ENCODE data around the gene COL26A1.

DNA sequence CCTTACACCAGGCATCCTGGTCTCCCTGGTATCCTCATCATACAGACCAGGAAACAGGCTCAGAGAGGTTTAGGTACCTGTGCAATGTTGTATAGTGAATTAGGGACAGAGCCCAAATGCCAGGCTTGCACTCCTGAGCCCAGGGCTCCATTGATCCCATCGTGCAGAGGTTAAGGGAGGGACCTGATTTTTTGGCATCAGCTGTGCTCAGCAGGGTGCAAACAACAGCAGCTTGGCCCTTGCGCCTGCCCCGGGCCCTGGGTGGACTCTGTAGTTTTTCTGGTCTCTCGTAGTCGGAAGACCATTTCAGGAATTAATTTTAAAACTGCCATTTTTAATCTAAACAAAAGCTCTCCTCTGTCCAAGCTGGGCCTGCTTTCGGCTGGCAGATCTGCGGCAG, 79.2 kb downstream of the COL26A1 start:
- TF ChIP-seq, protein P1, sequence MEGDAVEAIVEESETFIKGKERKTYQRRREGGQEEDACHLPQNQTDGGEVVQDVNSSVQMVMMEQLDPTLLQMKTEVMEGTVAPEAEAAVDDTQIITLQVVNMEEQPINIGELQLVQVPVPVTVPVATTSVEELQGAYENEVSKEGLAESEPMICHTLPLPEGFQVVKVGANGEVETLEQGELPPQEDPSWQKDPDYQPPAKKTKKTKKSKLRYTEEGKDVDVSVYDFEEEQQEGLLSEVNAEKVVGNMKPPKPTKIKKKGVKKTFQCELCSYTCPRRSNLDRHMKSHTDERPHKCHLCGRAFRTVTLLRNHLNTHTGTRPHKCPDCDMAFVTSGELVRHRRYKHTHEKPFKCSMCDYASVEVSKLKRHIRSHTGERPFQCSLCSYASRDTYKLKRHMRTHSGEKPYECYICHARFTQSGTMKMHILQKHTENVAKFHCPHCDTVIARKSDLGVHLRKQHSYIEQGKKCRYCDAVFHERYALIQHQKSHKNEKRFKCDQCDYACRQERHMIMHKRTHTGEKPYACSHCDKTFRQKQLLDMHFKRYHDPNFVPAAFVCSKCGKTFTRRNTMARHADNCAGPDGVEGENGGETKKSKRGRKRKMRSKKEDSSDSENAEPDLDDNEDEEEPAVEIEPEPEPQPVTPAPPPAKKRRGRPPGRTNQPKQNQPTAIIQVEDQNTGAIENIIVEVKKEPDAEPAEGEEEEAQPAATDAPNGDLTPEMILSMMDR (IDR thresholded peaks at IDR 0.05): no peak
- TF ChIP-seq EP300 (IDR thresholded peaks at IDR 0.05) (no peak), POLR2A (IDR thresholded peaks at IDR 0.05) (no peak)
